NCI-H2227 treated with DMSO at 0.1 percent for 48 hours (cell line): Measurements from ENCODE around the gene DOCK9.

Experiments
- DNase-seq: peaks from one replicate; lab custom pipeline; 2025; lab: John Stamatoyannopoulos, UW

Gene DOCK9

GRCh38 chr13:98977568-98978265 lies at the start of gene DOCK9:
DOCK9 (minus strand) TSS chr13:98978064; CDS start chr13:98977909, 155 bp downstream.
- DNase-seq, result no peak

- no peak for DNase-seq
Measured at GRCh38 chr13:99027260-99027659, 49.4 kb upstream of the DOCK9 start.

- no peak for DNase-seq
Measured at GRCh38 chr13:99022941-99023340, 45.1 kb upstream of the DOCK9 start.

GRCh38 chr13:99018418-99019180 lies 40.7 kb upstream of the DOCK9 start:
- DNase-seq, result no peak

GRCh38 chr13:99015606-99016490 lies 38.0 kb upstream of the DOCK9 start:
- DNase-seq, result no peak

- no peak for DNase-seq
Measured at GRCh38 chr13:99014522-99014921, 36.7 kb upstream of the DOCK9 start.

- no peak for DNase-seq
Measured at GRCh38 chr13:99013951-99014350, 36.1 kb upstream of the DOCK9 start.

GRCh38 chr13:99012539-99012938 lies 34.7 kb upstream of the DOCK9 start:
- no peak for DNase-seq

GRCh38 chr13:99009987-99010551 lies 32.2 kb upstream of the DOCK9 start:
- no peak for DNase-seq

GRCh38 chr13:99008577-99008976 lies 30.7 kb upstream of the DOCK9 start:
- no peak for DNase-seq

GRCh38 chr13:99007414-99007986 lies 29.6 kb upstream of the DOCK9 start:
- DNase-seq, result no peak

- no peak for DNase-seq
Measured at GRCh38 chr13:99005609-99006008, 27.7 kb upstream of the DOCK9 start.

- DNase-seq, result no peak
Measured at GRCh38 chr13:99004978-99005377, 27.1 kb upstream of the DOCK9 start.

- no peak for DNase-seq
Measured at GRCh38 chr13:99003851-99004471, 26.1 kb upstream of the DOCK9 start.

- DNase-seq, result no peak
Measured at GRCh38 chr13:99003186-99003585, 25.3 kb upstream of the DOCK9 start.

GRCh38 chr13:99002172-99002710 lies 24.4 kb upstream of the DOCK9 start:
- DNase-seq, result no peak

GRCh38 chr13:99000137-99000536 lies 22.3 kb upstream of the DOCK9 start:
- no peak for DNase-seq

GRCh38 chr13:98999639-98999952 lies 21.7 kb upstream of the DOCK9 start:
- DNase-seq, result no peak

GRCh38 chr13:98998831-98999638 lies 21.2 kb upstream of the DOCK9 start:
- DNase-seq, result no peak
